Coronary artery (tissue), 2 donors: ENCODE measurements around the gene ATXN2L.

Source experiments
- DNase-seq: peaks from one replicate; pipeline ENCODE4 v3.0.0-alpha.2; 2017; ENCODE audit warnings: low spot score
- H3K27ac ChIP-seq, 2 donors: fragments of 200-600 bp; sonication (generic); one replicate each; pipeline ENCODE4 v1.5.1; 2016 to 2019
- H3K4me3 ChIP-seq: fragments of 200-600 bp; sonication (generic); 2 replicates; pipeline ENCODE4 v1.5.1; 2016; ENCODE audit warnings: mild to moderate bottlenecking, moderate library complexity
- TF ChIP-seq, protein P1 (sequence below): fragments of 200-600 bp; sonication (generic); IDR thresholded peaks from one replicate; pipeline ENCODE4 v1.5.1; 2019; ENCODE audit warnings: antibody characterized with exemption

ATXN2L gene

DNA sequence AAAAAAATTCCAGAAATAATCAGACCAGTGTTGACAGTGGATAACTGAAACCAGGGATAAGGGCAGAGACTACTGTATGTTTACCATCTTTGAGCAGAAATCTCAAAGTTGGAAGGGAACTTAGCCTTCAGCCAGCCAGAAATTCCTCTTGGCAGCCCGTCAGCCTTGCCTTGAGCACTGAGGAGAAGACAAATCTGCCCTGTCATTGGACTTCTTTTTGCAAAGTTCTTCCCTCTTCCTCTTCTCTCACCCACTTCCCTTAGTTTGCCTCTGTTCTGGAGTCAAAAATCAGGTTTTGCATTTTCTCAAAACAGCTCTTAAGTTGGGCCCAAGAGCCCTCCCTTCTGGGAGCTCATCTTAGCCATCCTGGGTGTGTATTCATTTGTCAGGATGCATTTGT lies 17.1 kb downstream of the ATXN2L start:
- no peak for DNase-seq
- TF ChIP-seq, protein P1, sequence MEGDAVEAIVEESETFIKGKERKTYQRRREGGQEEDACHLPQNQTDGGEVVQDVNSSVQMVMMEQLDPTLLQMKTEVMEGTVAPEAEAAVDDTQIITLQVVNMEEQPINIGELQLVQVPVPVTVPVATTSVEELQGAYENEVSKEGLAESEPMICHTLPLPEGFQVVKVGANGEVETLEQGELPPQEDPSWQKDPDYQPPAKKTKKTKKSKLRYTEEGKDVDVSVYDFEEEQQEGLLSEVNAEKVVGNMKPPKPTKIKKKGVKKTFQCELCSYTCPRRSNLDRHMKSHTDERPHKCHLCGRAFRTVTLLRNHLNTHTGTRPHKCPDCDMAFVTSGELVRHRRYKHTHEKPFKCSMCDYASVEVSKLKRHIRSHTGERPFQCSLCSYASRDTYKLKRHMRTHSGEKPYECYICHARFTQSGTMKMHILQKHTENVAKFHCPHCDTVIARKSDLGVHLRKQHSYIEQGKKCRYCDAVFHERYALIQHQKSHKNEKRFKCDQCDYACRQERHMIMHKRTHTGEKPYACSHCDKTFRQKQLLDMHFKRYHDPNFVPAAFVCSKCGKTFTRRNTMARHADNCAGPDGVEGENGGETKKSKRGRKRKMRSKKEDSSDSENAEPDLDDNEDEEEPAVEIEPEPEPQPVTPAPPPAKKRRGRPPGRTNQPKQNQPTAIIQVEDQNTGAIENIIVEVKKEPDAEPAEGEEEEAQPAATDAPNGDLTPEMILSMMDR = no peak
- no peak overlapping the region for H3K27ac ChIP-seq
- no peak overlapping the region for H3K4me3 ChIP-seq

DNA sequence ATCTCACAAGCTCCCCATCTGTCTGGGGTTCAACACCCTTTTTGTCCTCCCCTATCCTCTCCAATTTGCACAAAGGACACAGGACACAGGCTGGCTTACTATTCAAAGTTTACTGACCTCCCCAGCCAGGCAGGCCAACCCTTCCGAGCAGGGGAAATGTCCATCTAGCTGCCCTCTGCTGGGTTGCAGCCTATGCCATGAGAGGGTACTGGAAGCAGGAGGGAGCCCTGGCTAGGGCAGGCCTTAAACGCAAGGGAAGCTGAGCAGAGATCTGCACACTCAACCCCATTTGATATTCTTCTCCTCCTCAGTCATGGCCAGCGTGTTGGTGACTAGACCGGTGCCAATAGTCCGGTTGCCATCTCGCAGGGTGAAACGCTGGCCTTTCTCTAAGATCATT lies 19.9 kb downstream of the ATXN2L start:
- TF ChIP-seq, protein P1 = no peak

DNA sequence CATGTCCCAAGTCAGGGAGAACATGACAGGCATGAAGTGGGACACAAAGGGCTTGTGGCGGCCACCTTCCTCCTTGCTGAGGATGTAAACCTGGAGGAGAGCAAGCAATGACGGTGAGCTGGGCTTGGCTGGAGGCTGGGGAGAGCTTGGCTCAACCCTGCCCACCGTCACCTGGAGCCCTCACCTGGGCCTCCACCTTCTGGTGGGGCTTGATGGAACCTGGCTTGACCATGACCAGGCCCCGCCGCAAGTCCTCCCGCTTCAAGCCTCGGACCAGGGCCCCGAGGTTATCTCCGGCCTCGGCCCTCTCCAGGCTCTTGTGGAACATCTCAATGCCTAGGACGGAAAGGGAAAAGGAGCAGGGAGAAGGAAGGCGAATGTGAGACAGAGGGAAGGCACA lies 21.0 kb downstream of the ATXN2L start:
- Histone ChIP-seq H3K4me3 (no peak overlapping the region), H3K27ac (no peak overlapping the region)
- no peak for DNase-seq
- TF ChIP-seq, protein P1 = no peak

More for the DNA sequence above, 19.9 kb downstream of the ATXN2L start:
- DNase-seq = no peak
- no peak overlapping the region for H3K4me3 ChIP-seq
- no peak overlapping the region for H3K27ac ChIP-seq

DNA sequence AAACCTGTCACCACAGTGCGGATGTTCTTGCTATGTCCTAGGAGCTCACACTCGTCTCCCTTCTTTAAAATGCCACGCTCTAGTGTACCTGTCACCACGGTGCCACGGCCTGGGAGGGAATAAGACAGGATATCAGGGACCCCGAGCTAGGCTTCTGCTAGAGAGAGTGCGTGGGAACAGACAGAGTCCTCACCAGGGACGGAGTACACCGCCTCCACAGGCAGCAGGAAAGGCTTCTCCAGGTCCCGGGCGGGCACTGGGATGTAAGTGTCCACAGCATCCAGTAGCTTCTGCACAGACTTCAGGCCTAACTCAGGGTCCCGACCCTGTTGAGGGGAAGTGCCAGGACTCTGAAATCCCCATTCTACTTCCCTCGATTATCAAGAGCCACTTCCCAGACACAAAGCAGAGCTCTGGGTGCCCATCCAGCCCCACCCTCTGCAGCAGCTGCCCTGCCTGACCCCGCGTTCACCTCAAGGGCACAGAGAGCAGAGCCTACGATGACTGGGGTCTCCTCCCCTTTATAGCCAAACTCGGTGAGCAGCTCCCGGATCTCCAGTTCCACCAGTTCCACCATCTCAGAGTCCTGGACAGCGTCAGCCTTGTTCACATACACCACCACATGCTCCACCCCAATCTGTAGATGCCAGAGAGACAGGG lies 21.6 kb downstream of the ATXN2L start:
- DNase-seq = no peak
- TF ChIP-seq, protein P1 = no peak
- H3K27ac ChIP-seq = no peak overlapping the region
- no peak overlapping the region for H3K4me3 ChIP-seq

DNA sequence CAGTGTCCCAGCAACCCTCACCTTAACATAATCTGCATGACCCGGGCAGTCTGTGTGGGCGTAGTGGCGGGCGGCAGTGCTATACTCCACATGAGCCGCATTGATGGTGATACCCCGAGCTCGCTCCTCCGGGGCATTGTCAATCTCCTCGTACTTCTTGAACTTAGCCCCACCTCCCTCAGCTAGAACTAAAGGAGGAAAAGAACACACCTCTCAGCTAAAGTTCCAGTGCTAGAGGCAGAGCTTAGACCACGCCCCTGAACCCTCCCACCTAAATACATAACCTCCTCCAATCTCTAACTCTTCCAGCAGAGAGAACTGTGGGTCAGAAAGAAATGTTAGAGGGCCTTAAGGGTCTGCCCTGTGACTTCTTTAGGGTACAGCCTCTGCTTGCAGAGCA lies 22.5 kb downstream of the ATXN2L start:
- peak overlapping the region; percentile 90 for H3K4me3 ChIP-seq
- TF ChIP-seq, protein P1 = no peak
- no peak for DNase-seq
- peak overlapping the region in 1 of 2 donors; percentile 93 for H3K27ac ChIP-seq

DNA sequence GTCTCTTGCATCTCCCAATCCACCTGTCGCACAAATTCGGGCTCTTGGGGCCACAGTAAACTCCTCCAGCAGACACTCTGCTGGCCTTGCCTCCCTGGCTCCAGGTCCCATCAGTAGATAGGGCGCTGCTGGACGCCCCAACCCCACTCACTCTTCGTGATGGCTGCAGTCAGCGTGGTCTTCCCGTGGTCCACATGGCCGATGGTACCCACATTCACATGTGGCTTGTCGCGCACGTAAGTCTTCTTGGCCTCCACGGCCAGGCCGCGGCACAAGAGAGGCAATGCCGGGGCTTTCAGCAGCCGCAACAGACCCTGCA lies 22.9 kb downstream of the ATXN2L start:
- TF ChIP-seq, protein P1 = no peak
- no peak for DNase-seq
- peak overlapping the region; percentile 90 for H3K4me3 ChIP-seq
- H3K27ac ChIP-seq = peak overlapping the region; percentile 86 to 93

DNA sequence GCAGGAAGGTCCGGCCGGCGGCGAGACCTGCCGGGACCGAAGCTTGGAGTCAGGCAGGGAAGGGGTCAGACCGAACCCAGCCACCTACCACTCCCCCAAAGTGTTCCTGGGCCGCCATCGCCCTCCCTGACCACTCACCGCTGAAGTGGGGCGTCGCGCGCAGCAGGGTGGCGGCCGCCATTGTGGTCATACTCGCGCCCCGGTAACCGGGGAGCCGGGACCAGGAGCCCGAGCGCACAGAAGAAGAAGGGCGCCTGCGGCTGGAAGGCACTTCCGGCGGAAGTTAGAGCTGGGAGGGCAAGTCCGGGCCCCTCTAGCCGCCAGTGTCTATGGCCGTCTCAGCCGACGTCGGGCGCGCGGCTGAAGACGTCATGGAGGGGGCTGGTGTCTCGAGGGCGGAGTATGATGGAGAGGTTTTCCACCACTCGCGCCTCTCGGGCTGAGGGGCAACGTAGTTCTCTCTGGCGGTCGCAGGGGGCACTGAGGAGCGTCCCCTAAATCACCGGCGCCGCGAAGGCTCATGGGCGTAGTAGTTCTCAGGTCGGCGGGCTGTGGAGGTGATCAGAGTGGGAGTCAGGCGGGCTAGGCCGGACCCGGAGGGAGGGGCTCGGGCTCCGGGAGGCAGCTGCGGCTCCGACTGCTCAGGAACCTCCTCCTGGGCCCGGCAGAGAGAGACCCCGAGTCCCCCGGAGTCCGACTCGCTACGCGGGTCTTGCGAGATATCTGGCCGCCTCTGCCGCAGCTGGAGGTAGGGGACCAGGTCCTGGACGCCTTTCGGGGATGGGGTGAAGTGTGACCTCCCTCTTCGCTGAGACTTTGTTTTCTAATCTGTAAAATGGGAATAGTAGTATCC lies 23.5 kb downstream of the ATXN2L start, which contains the start of gene TUFM:
TUFM (minus strand) TSS at position 269 of the 853 bp plus-strand sequence; CDS start at position 190, 79 bp downstream.
- peak within 1 kb of the TSS; percentile 86 to 93 for H3K27ac ChIP-seq
- TF ChIP-seq, protein P1 = peak; percentile 15
- peak; percentile 98 for DNase-seq
- peak within 1 kb of the TSS; percentile 90 for H3K4me3 ChIP-seq
